Activated CD4-positive, CD25-positive, alpha-beta regulatory T cell treated with anti-CD3 and anti-CD28 coated beads, Interleukin-2, amount 50 U/mL, for 16 hours (primary cell): ENCODE results near the gene ENOX1.

ENCODE experiments used
- DNase-seq: peaks from one replicate; pipeline ENCODE4 v3.0.0-alpha.2; 2020; ENCODE audit warnings: low read depth, low spot score

Gene ENOX1

GRCh38 chr13:43257765-43258164, 529.0 kb downstream of the ENOX1 start:
- no peak for DNase-seq

DNA sequence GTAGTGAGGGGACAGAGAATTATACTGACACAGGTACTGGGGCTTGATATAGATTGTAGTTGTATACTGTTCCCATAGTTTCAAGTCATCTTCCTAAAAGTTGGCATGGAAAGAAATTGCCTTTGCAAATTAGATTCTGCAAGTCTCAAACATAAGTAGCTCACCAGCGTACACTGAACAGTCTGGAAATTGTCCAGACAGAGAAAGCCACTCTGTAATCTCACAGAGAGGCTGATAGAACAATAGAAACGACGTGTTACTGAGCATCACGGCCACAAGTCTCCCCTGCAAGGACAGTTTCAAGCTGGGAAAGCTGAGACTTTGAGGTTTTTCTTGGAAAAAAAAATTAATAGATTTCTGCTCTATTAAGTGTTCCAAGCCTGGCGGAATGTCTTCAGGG, 534.8 kb downstream of the ENOX1 start:
- DNase-seq: no peak

GRCh38 chr13:43246382-43246781, 540.4 kb downstream of the ENOX1 start:
- DNase-seq: no peak

GRCh38 chr13:43245374-43245964, 541.3 kb downstream of the ENOX1 start:
- no peak for DNase-seq

DNA sequence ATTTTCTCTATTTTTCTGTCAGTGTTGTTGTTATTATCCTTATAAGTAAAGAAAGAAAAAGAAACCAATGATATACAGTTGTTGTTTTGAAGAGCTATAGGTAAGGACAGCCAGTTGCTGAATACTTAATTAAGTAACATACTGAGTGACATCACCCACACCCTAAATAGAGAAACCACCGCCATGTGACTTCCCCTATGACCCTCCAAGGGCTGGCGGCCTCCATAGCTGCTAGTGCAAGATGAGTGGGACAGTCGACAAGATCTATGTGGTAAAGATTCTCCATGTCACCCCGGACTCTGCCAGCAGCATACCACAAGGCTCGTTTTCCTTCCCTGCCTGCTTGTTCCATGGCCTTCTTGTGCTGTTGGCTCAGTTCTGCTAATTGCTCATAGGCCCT, 542.3 kb downstream of the ENOX1 start:
- no peak for DNase-seq

DNA sequence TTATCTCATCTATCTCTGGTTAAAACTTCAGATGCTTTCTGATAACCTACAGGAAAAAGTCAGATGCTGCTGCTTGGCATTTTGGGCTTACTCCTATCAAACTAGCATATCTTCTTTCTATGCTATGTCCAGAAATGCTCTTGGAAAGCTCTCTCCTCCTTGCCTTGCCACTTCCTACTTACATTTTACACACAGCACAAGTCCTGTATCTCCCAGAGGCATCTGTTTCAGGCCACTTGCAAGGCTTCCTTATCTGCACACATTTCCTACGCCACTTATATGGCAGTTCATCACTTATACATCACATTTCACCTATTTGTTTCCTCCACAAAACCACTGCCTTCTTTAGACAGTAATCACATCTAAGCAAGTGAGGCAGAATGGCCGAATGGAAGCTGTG, 543.1 kb downstream of the ENOX1 start:
- DNase-seq: no peak

GRCh38 chr13:43242040-43242439, 544.7 kb downstream of the ENOX1 start:
- no peak for DNase-seq

GRCh38 chr13:43240278-43240677, 546.5 kb downstream of the ENOX1 start:
- no peak for DNase-seq

DNA sequence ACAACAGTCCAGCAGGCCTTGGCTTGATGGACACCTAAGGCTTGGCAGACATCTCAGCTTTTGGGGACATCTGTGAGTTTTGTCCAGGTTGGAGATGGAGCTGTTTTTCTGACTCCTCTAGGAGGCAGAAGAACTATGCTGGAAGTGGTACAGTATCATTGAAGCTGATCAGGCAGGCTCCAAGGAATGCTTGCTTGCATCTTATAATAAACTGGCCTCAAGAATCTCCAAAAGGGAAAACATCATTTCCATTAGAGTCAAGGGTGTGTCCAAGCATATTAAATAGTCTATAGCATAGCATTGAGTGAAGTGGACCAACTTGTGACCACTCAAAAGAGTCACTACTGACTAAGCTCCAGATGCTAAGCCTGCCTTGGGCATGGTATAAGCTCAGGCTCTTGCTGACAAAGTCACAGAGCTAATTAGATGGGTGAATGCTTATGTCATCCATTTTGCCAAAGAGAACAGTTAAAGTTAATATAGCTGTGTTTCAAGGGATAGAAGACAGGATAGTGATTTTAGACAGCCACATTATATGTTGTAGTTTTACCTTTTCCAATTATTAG, 547.4 kb downstream of the ENOX1 start:
- no peak for DNase-seq

- DNase-seq: no peak
Observed at GRCh38 chr13:43238341-43239083, 548.3 kb downstream of the ENOX1 start.

DNA sequence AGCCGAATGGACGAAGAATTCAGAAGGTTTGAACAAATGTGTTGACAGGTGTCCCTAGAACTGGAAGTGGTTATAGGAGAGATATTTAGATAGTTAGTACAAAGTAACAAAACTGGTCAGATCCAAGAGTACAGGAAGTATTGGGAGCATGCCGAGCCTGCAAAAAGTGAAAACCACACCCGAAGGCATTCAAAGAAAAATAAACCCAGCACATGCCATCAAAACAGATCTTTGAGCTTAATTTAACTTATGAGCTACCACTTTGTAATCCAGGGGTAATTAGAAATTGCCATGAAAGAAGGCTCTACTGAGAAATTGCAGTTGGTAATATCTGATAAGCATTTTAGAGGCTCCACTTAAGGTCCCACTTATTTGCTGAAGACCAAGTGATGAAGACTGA, 549.2 kb downstream of the ENOX1 start:
- DNase-seq: no peak

GRCh38 chr13:43235028-43235427, 551.7 kb downstream of the ENOX1 start:
- DNase-seq: no peak

GRCh38 chr13:43232873-43233265, 553.9 kb downstream of the ENOX1 start:
- no peak for DNase-seq

- no peak for DNase-seq
Observed at GRCh38 chr13:43232144-43232872, 554.5 kb downstream of the ENOX1 start.

DNA sequence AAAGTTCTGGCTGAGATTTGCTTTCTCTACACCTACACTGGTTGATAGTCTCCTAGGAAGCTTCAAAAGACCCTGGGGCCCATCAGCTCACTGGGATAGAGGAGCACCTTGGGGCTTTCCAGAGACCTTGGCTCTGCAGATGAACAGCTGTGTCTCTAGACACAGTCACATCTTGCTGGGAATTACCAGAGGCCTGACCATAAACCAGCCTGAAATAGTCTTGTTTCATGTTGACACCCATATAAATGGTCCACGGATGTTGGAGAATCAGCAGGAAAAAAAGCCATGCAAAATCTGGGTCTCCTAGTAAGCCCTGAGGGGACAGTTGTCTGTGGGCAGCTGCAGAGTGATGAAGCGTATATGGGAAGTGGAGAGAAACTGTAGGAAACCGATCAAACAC, 555.8 kb downstream of the ENOX1 start:
- no peak for DNase-seq

- no peak for DNase-seq
Observed at GRCh38 chr13:43229506-43229905, 557.3 kb downstream of the ENOX1 start.

DNA sequence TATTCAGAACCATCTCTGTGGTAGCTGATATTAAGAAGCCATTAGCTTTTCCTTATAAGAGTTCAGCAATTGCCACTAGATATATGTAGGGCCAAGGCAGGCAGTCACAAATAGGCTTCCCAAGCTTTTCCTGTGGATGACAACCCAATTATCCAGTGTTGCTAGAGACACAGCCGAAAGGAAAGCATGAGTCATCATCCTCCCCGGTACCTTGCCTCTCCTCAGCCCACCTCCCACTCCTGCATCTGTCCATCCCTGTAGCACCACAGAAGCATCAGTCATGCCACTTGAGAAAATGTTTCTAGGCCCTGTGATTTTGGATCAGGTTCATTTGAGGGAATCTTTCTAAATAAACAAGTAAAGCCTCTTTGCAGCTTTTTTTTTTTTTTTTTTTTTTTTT, 559.1 kb downstream of the ENOX1 start:
- no peak for DNase-seq

DNA sequence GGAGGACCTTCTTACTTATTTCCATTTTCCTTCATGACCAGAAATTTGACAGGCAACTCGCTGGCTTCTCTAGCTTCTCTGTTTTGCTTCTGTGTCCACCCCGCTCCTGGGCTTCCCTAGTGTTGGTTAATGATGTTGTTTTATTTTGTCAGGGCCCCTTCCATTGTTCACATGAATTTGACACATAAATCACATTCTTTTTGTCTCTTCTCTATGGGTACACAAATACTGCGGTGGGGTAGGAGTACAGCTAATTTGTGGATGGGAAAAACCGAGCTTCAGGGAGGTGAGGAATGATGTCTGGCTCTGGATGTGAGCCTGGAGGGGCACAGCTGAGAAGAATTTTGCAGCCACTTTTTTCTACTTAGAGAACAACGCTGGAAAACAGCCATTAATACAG, 563.6 kb downstream of the ENOX1 start:
- no peak for DNase-seq

- no peak for DNase-seq
Observed at GRCh38 chr13:43222086-43222485, 564.7 kb downstream of the ENOX1 start.

GRCh38 chr13:43221611-43222010, 565.2 kb downstream of the ENOX1 start:
- no peak for DNase-seq

- DNase-seq: no peak
Observed at GRCh38 chr13:43220873-43221595, 565.7 kb downstream of the ENOX1 start.

GRCh38 chr13:43214124-43214523, 572.6 kb downstream of the ENOX1 start:
- no peak for DNase-seq
